ENCODE results near the gene ACTRT2.

DNA sequence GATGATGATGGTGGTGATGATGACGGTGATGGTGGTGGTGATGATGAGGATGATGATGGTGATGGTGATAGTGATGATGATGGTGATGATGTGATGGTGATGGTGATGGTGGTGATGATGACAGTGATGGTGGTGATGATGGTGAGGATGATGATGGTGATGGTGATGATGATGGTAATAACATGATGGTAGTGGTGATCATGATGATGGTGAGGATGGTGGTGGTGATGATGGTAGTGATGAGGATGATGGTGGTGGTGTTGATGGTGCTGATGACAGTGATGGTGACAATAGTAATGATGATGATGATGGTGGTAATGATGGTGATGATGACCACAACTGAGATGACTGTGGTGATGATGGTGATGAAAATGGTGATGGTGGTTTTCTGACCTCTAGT, 4.9 kb downstream of the ACTRT2 start:
- TF ChIP-seq RARB (CRISPR knock-in tag; IDR thresholded peaks at IDR 0.05): no peak
- no peak for TF ChIP-seq ZFP3 (CRISPR knock-in tag; IDR thresholded peaks at IDR 0.05)
- TF ChIP-seq SNAI2 (CRISPR knock-in tag; IDR thresholded peaks at IDR 0.05): no peak
- TF ChIP-seq GLIS3 (CRISPR knock-in tag; IDR thresholded peaks at IDR 0.05): no peak
- TF ChIP-seq TCF4 (CRISPR knock-in tag; IDR thresholded peaks at IDR 0.05; ENCODE audit: borderline replicate concordance): no peak
- TF ChIP-seq, protein P1, sequence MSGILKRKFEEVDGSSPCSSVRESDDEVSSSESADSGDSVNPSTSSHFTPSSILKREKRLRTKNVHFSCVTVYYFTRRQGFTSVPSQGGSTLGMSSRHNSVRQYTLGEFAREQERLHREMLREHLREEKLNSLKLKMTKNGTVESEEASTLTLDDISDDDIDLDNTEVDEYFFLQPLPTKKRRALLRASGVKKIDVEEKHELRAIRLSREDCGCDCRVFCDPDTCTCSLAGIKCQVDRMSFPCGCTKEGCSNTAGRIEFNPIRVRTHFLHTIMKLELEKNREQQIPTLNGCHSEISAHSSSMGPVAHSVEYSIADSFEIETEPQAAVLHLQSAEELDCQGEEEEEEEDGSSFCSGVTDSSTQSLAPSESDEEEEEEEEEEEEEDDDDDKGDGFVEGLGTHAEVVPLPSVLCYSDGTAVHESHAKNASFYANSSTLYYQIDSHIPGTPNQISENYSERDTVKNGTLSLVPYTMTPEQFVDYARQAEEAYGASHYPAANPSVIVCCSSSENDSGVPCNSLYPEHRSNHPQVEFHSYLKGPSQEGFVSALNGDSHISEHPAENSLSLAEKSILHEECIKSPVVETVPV (CRISPR knock-in tag; IDR thresholded peaks at IDR 0.05): no peak
- TF ChIP-seq CSDC2 (CRISPR knock-in tag; IDR thresholded peaks at IDR 0.05): no peak
- TF ChIP-seq, protein P2, sequence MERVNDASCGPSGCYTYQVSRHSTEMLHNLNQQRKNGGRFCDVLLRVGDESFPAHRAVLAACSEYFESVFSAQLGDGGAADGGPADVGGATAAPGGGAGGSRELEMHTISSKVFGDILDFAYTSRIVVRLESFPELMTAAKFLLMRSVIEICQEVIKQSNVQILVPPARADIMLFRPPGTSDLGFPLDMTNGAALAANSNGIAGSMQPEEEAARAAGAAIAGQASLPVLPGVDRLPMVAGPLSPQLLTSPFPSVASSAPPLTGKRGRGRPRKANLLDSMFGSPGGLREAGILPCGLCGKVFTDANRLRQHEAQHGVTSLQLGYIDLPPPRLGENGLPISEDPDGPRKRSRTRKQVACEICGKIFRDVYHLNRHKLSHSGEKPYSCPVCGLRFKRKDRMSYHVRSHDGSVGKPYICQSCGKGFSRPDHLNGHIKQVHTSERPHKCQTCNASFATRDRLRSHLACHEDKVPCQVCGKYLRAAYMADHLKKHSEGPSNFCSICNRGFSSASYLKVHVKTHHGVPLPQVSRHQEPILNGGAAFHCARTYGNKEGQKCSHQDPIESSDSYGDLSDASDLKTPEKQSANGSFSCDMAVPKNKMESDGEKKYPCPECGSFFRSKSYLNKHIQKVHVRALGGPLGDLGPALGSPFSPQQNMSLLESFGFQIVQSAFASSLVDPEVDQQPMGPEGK (CRISPR knock-in tag; IDR thresholded peaks at IDR 0.05; ENCODE audit: borderline replicate concordance): no peak
- TF ChIP-seq ARNTL (CRISPR knock-in tag; IDR thresholded peaks at IDR 0.05; ENCODE audit: borderline replicate concordance, low read depth): no peak

Data from SK-N-SH treated with all-trans-retinoic acid at 6 μM for 48 hours (cell line).